A673 (cell line): ENCODE measurements around the gene FCHSD2. TPM values are rescaled to one million over a fixed set of nuclear protein-coding genes. Genes with fewer than 3 reads are reported as not detected.

Source experiments
- BruUV-seq: library from RNA; stranded (reverse); fragments of 400-500 nt; replicated peaks from 2 replicates; lab custom pipeline; 2021; lab: Mats Ljungman, UMichigan
- CTCF ChIA-PET: fragments of 300-600 bp; sonication (Branson Sonifier 250); formaldehyde crosslinking; loops from one replicate; lab custom pipeline; 2022; ENCODE audit warnings: antibody characterized with exemption; lab: Charles Lee
- POLR2A ChIA-PET: fragments of 300-600 bp; sonication (Branson Sonifier 250); formaldehyde crosslinking; loops from one replicate; lab custom pipeline; 2022; ENCODE audit warnings: antibody characterized with exemption; ENCODE audit not compliant: low non-redundant PET; lab: Charles Lee
- DNase-seq: peaks from one replicate; pipeline ENCODE4 v3.0.0-alpha.2; 2015; ENCODE audit warnings: low spot score
- H3K27ac ChIP-seq: fragments of 200-600 bp; sonication (generic); 2 replicates; pipeline ENCODE4 v1.5.1; 2016; ENCODE audit warnings: mixed run types, low read depth, mild to moderate bottlenecking, mixed read lengths, antibody characterized with exemption, low read length; ENCODE audit not compliant: poor library complexity, severe bottlenecking
- H3K27me3 ChIP-seq: fragments of 200-600 bp; sonication (generic); replicated peaks from 2 replicates; pipeline ENCODE4 v1.6.1; 2017; ENCODE audit warnings: mixed run types, low read depth, mild to moderate bottlenecking, mixed read lengths, antibody characterized with exemption, low read length; ENCODE audit not compliant: insufficient read depth, poor library complexity
- H3K36me3 ChIP-seq: fragments of 200-600 bp; sonication (generic); 2 replicates; pipeline ENCODE4 v1.6.1; 2016; ENCODE audit warnings: mixed run types, mild to moderate bottlenecking, mixed read lengths, antibody characterized with exemption, low read length; ENCODE audit not compliant: insufficient read depth, poor library complexity, severe bottlenecking
- H3K4me1 ChIP-seq: fragments of 200-600 bp; sonication (generic); 2 replicates; pipeline ENCODE4 v1.6.1; 2017; ENCODE audit warnings: mixed run types, mild to moderate bottlenecking, mixed read lengths, antibody characterized with exemption, low read length; ENCODE audit not compliant: insufficient read depth, poor library complexity, severe bottlenecking
- H3K4me3 ChIP-seq: fragments of 200-600 bp; sonication (generic); 2 replicates; pipeline ENCODE4 v1.5.1; 2016; ENCODE audit warnings: low read depth, mixed run types, mild to moderate bottlenecking, mixed read lengths, low read length; ENCODE audit not compliant: poor library complexity, severe bottlenecking
- H3K9me3 ChIP-seq: fragments of 200-600 bp; sonication (generic); 2 replicates; pipeline ENCODE4 v1.6.1; 2016; ENCODE audit warnings: mixed run types, low read depth, mild to moderate bottlenecking, mixed read lengths, antibody characterized with exemption, low read length; ENCODE audit not compliant: poor library complexity, severe bottlenecking
- EZH2 ChIP-seq: fragments of 200-600 bp; sonication (generic); IDR thresholded peaks from 2 replicates; pipeline ENCODE4 v1.6.1; 2017; ENCODE audit warnings: borderline replicate concordance, low read depth, mild to moderate bottlenecking, mixed read lengths, antibody characterized with exemption, low read length; ENCODE audit not compliant: poor library complexity, severe bottlenecking
- intact Hi-C: fragments of 100-400 bp; cut with micrococcal nuclease; formaldehyde crosslinking; loops from one replicate; pipeline ENCODE4 v1.10.0; 2022; ENCODE audit not compliant: unreplicated experiment
- total RNA-seq: library from RNA; stranded (reverse); gene quantifications from 2 replicates; pipeline ENCODE4 v1.2.3, GENCODE V29; 2021
- TF ChIP-seq, protein P1 (sequence below): fragments of 300-800, 200-600 bp; sonication (generic); conservative IDR thresholded peaks from 2 replicates; pipeline ENCODE4 v1.5.1; 2017; ENCODE audit warnings: low read depth, mild to moderate bottlenecking, antibody characterized with exemption, low read length, moderate library complexity, mixed read lengths

FCHSD2 gene
- total RNA-seq, 1 experiment from 2014 or later: 44.7 TPM

- BruUV-seq: no TSS peak
- CTCF ChIA-PET: no interaction called here
- intact Hi-C loops: no loop called here
- TF ChIP-seq, protein P1, sequence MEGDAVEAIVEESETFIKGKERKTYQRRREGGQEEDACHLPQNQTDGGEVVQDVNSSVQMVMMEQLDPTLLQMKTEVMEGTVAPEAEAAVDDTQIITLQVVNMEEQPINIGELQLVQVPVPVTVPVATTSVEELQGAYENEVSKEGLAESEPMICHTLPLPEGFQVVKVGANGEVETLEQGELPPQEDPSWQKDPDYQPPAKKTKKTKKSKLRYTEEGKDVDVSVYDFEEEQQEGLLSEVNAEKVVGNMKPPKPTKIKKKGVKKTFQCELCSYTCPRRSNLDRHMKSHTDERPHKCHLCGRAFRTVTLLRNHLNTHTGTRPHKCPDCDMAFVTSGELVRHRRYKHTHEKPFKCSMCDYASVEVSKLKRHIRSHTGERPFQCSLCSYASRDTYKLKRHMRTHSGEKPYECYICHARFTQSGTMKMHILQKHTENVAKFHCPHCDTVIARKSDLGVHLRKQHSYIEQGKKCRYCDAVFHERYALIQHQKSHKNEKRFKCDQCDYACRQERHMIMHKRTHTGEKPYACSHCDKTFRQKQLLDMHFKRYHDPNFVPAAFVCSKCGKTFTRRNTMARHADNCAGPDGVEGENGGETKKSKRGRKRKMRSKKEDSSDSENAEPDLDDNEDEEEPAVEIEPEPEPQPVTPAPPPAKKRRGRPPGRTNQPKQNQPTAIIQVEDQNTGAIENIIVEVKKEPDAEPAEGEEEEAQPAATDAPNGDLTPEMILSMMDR: no peak
- no peak for TF ChIP-seq EZH2
- no peaks in the 10 kb centered on the region for H3K27me3 ChIP-seq
- H3K9me3 ChIP-seq: no peaks in the 10 kb centered on the region
- no peak overlapping the region for H3K27ac ChIP-seq
- no peaks in the 10 kb centered on the region for H3K36me3 ChIP-seq
- POLR2A ChIA-PET: no interaction called here
- DNase-seq: no peak
- H3K4me1 ChIP-seq: no peaks in the 10 kb centered on the region
- H3K4me3 ChIP-seq: no peak overlapping the region
Measured at GRCh38 chr11:73058989-73059674, 83.0 kb downstream of the FCHSD2 start.

DNA sequence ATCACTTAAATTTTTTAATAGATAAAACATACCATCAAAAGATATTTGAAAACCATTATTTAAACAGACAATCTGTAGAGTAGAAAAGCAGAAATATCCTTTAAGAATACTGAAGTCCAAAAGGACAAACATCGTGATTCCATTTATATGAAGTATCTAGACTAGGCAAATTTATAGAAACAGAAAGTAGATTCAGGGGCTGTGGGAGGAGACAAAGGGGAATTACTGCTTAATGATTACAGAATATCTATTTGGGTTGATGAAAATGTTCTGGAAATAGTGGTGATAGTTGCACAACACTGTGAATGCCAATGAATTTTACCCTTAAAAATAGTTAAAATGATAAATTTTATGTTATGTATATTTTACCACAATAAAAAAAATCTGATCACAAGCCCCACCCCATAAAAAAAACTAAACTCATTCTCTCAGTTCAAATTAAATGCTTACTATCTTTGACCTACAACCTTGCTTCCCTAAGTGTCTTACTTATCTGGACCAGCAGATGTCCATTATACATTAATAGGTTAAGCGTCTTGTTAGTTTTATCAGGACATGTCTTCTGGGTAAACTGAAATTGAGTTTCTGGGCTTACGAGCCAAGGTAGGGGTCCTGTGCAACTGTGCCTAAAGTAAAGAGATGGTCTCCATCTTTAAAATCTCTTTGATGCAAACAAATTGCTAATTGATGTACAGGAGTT is 86.3 kb downstream of the FCHSD2 start:
- no peak overlapping the region for H3K27ac ChIP-seq
- intact Hi-C loops: no loop called here
- CTCF ChIA-PET: no interaction called here
- H3K4me3 ChIP-seq: no peak overlapping the region
- H3K9me3 ChIP-seq: no peaks in the 10 kb centered on the region
- TF ChIP-seq EZH2: no peak
- TF ChIP-seq, protein P1: no peak
- POLR2A ChIA-PET: no interaction called here
- BruUV-seq: no TSS peak
- H3K27me3 ChIP-seq: no peaks in the 10 kb centered on the region
- no peak for DNase-seq
- H3K4me1 ChIP-seq: peaks cover 8% of the 10 kb centered on the region
- no peaks in the 10 kb centered on the region for H3K36me3 ChIP-seq

DNA sequence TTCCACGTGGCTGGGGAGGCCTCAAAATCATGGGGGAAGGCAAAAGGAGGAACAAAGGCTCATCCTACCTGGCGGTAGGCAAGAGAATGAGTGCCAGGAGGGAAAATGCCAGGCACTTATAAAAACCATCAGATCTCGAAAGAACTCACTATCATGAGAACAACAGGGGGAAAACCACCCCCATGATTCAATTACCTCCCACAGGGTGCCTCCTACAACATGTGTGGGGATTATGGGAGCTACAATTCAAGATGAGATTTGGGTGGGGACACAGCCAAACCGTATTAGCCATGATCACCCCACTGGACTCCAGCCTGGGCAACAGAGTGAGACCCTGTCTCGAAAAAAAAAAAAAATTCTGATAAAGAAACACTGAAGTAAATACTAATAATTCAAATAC is 87.1 kb downstream of the FCHSD2 start:
- H3K27ac ChIP-seq: no peak overlapping the region
- H3K36me3 ChIP-seq: no peaks in the 10 kb centered on the region
- H3K4me1 ChIP-seq: peaks cover 8% of the 10 kb centered on the region
- H3K9me3 ChIP-seq: no peaks in the 10 kb centered on the region
- no TSS peak for BruUV-seq
- CTCF ChIA-PET: no interaction called here
- no peak for DNase-seq
- POLR2A ChIA-PET: no interaction called here
- TF ChIP-seq EZH2: no peak
- TF ChIP-seq, protein P1: no peak
- no peak overlapping the region for H3K4me3 ChIP-seq
- intact Hi-C loops: no loop called here
- H3K27me3 ChIP-seq: no peaks in the 10 kb centered on the region
